ENCODE data around the gene RAD52.

RAD52 gene

GRCh38 chr12:862303-862911 is 87.1 kb downstream of the RAD52 start:
- DNase-seq (ENCODE audit: low read depth): no peak
- TF ChIP-seq CTCF (IDR thresholded peaks at IDR 0.05; ENCODE audit: low read depth, low read length, missing control alignments): no peak
- H3K4me3 ChIP-seq (ENCODE audit: low read depth, low read length): no peak overlapping the region

Data from GM12864 (cell line).